Measurements from ENCODE around the gene MS4A2. TPM values are rescaled to one million over a fixed set of nuclear protein-coding genes. Genes with fewer than 3 reads are reported as not detected.

MS4A2 gene
- polyA plus RNA-seq, 3 donors: 0.19 to 0.26 TPM; not detected in 1

- TF ChIP-seq CTCF (IDR thresholded peaks at IDR 0.05): no peak
- Histone ChIP-seq H3K27ac (ENCODE audit: low read depth in 1 of 2, low read length in 2 of 2) (no peak overlapping the region), H3K4me1 (ENCODE audit: control insufficient read depth in 1 of 2, insufficient read depth in 2 of 2, low read length in 2 of 2) (peaks cover 0 to 2% of the 10 kb centered on the region in 2 donors), H3K9ac (ENCODE audit: insufficient read depth, low read length, poor library complexity, severe bottlenecking) (no peak overlapping the region), H3K4me2 (replicated peaks; ENCODE audit: extremely low read depth, low read length, poor library complexity, severe bottlenecking) (no peak overlapping the region), H3K79me2 (ENCODE audit: insufficient read depth, low read length) (no peaks in the 10 kb centered on the region), H3K27me3 (ENCODE audit: control insufficient read depth in 2 of 2, insufficient read depth in 2 of 2, low read length in 2 of 2) (no peaks in the 10 kb centered on the region), H4K20me1 (ENCODE audit: insufficient read depth, low read length) (no peaks in the 10 kb centered on the region), H3K9me3 (replicated peaks in 1 of 2; ENCODE audit: control insufficient read depth in 1 of 2, insufficient read depth in 1 of 2, low read length in 2 of 2) (peaks cover 4 to 8% of the 10 kb centered on the region in 2 donors), H2AFZ (ENCODE audit: insufficient read depth, low read depth, low read length, poor library complexity, severe bottlenecking) (no peak overlapping the region), H3K36me3 (replicated peaks in 1 of 2; ENCODE audit: control insufficient read depth in 1 of 2, insufficient read depth in 2 of 2, low read length in 2 of 2) (no peaks in the 10 kb centered on the region), H3K4me3 (replicated peaks in 1 of 3; ENCODE audit: low read depth in 2 of 3, low read length in 3 of 3) (no peak overlapping the region)
- Mint-ChIP-seq H3K4me3 (no peak overlapping the region), H3K36me3 (peaks cover 0 to 4% of the 10 kb centered on the region in 2 donors), H3K27ac (no peak overlapping the region), H3K27me3 (ENCODE audit: low read depth in 3 of 3) (peaks cover 0 to 2% (median 0%) of the 10 kb centered on the region in 3 donors), H3K4me1 (peaks cover 12% of the 10 kb centered on the region), H3K9me3 (peaks cover 3 to 14% (median 6%) of the 10 kb centered on the region in 7 donors)
- intact Hi-C loops (cut with micrococcal nuclease): no loop called here
- 100% methylated on average over 2 of the region's 3 CpGs for WGBS (ENCODE audit: insufficient coverage)
- no peak for DNase-seq
These were observed 3.7 kb upstream of the MS4A2 start for GRCh38 chr11:60084631-60085273.

GRCh38 chr11:60085909-60086308 is 2.6 kb upstream of the MS4A2 start:
- no peak for DNase-seq
- Mint-ChIP-seq H3K36me3 (no peaks in the 10 kb centered on the region), H3K4me1 (peaks cover 7% of the 10 kb centered on the region), H3K27me3 (ENCODE audit: low read depth in 3 of 3) (peaks cover 0 to 2% (median 0%) of the 10 kb centered on the region in 3 donors), H3K4me3 (peak overlapping the region in 1 of 2 donors; percentile 59), H3K27ac (no peak overlapping the region), H3K9me3 (peaks cover 0 to 6% (median 0%) of the 10 kb centered on the region in 7 donors)
- no peaks in the 10 kb centered on the region for H3K27me3 ChIP-seq (ENCODE audit: control insufficient read depth in 2 of 2, insufficient read depth in 2 of 2, low read length in 2 of 2)
- H3K27ac ChIP-seq (ENCODE audit: low read depth in 1 of 2, low read length in 2 of 2): no peak overlapping the region
- 0% methylated on average over 1 of the region's 2 CpGs for WGBS (ENCODE audit: insufficient coverage)
- no peak overlapping the region for H3K4me2 ChIP-seq (replicated peaks; ENCODE audit: extremely low read depth, low read length, poor library complexity, severe bottlenecking)
- H3K9ac ChIP-seq (ENCODE audit: insufficient read depth, low read length, poor library complexity, severe bottlenecking): no peak overlapping the region
- H3K79me2 ChIP-seq (ENCODE audit: insufficient read depth, low read length): no peaks in the 10 kb centered on the region
- no peaks in the 10 kb centered on the region for H3K4me1 ChIP-seq (ENCODE audit: control insufficient read depth in 1 of 2, insufficient read depth in 2 of 2, low read length in 2 of 2)
- H2AFZ ChIP-seq (ENCODE audit: insufficient read depth, low read depth, low read length, poor library complexity, severe bottlenecking): peak overlapping the region; percentile 33
- H3K36me3 ChIP-seq (replicated peaks in 1 of 2; ENCODE audit: control insufficient read depth in 1 of 2, insufficient read depth in 2 of 2, low read length in 2 of 2): no peaks in the 10 kb centered on the region
- H3K4me3 ChIP-seq (replicated peaks in 1 of 3; ENCODE audit: low read depth in 2 of 3, low read length in 3 of 3): no peak overlapping the region
- no peak for TF ChIP-seq CTCF (IDR thresholded peaks at IDR 0.05)
- H4K20me1 ChIP-seq (ENCODE audit: insufficient read depth, low read length): no peaks in the 10 kb centered on the region
- H3K9me3 ChIP-seq (replicated peaks in 1 of 2; ENCODE audit: control insufficient read depth in 1 of 2, insufficient read depth in 1 of 2, low read length in 2 of 2): peaks cover 0 to 2% of the 10 kb centered on the region in 2 donors
- intact Hi-C loops (cut with micrococcal nuclease): no loop called here
